Immature natural killer cell (primary cell): Measurements from ENCODE around the gene CLSTN2. TPM values are rescaled to one million over a fixed set of nuclear protein-coding genes. Genes with fewer than 3 reads are reported as not detected.

Source experiments
- DNase-seq, 3 donors: peaks; one replicate each; pipeline ENCODE4 v3.0.0; 2022; ENCODE audit warnings: mixed read lengths in 1 of 3
- H3K27ac Mint-ChIP-seq, 6 donors: one replicate each; pipeline ENCODE4 v1.8.0; 2020; ENCODE audit warnings: mixed read lengths in 6 of 6, mild to moderate bottlenecking in 5 of 6, inconsistent platforms in 4 of 6, moderate library complexity in 3 of 6
- H3K27me3 Mint-ChIP-seq, 3 donors: one replicate each; pipeline ENCODE4 v1.8.0; 2020 to 2021; ENCODE audit warnings: low read depth in 3 of 3, mild to moderate bottlenecking in 3 of 3, mixed read lengths in 3 of 3, moderate library complexity in 3 of 3, inconsistent platforms in 1 of 3
- H3K36me3 Mint-ChIP-seq, 3 donors: one replicate each; pipeline ENCODE4 v1.8.0; 2020; ENCODE audit warnings: mixed read lengths in 3 of 3, inconsistent platforms in 2 of 3, mild to moderate bottlenecking in 2 of 3
- H3K4me1 Mint-ChIP-seq, 2 donors: one replicate each; pipeline ENCODE4 v1.8.0; 2020; ENCODE audit warnings: inconsistent platforms in 2 of 2, mild to moderate bottlenecking in 2 of 2, mixed read lengths in 2 of 2, moderate library complexity in 1 of 2
- H3K4me3 Mint-ChIP-seq, 5 donors: one replicate each; pipeline ENCODE4 v1.8.0; 2020; ENCODE audit warnings: mild to moderate bottlenecking in 5 of 5, mixed read lengths in 5 of 5, inconsistent platforms in 3 of 5, moderate library complexity in 3 of 5
- H3K9me3 Mint-ChIP-seq, 6 donors: one replicate each; pipeline ENCODE4 v1.8.0; 2020; ENCODE audit warnings: mild to moderate bottlenecking in 6 of 6, mixed read lengths in 6 of 6, inconsistent platforms in 4 of 6, moderate library complexity in 3 of 6
- polyA plus RNA-seq, 3 donors: library from polyadenylated mRNA; unstranded; fragments of 300-500 nt; fragmentation: Illumina TruSeq; gene quantifications; one replicate each; pipeline ENCODE4 v1.2.3, GENCODE V29; 2021

The CLSTN2 gene
- polyA plus RNA-seq, 3 donors from 2014 or later: not detected

- Mint-ChIP-seq H3K27ac (no peak overlapping the region), H3K27me3 (peaks cover 0 to 6% (median 0%) of the 10 kb centered on the region in 3 donors), H3K4me1 (no peaks in the 10 kb centered on the region), H3K9me3 (peaks cover 0 to 1% (median 0%) of the 10 kb centered on the region in 6 donors), H3K36me3 (no peaks in the 10 kb centered on the region), H3K4me3 (no peak overlapping the region)
- DNase-seq: no peak
These were observed 86.3 kb downstream of the CLSTN2 start for GRCh38 chr3:140021269-140021668.

GRCh38 chr3:140022066-140022770, 87.2 kb downstream of the CLSTN2 start:
- H3K27me3 Mint-ChIP-seq: peaks cover 0 to 6% (median 0%) of the 10 kb centered on the region in 3 donors
- H3K9me3 Mint-ChIP-seq: peaks cover 0 to 1% (median 0%) of the 10 kb centered on the region in 6 donors
- no peak overlapping the region for H3K4me3 Mint-ChIP-seq
- H3K4me1 Mint-ChIP-seq: no peaks in the 10 kb centered on the region
- H3K27ac Mint-ChIP-seq: no peak overlapping the region
- no peak for DNase-seq
- H3K36me3 Mint-ChIP-seq: no peaks in the 10 kb centered on the region

- no peak overlapping the region for H3K27ac Mint-ChIP-seq
- no peak for DNase-seq
- peaks cover 0 to 1% (median 0%) of the 10 kb centered on the region in 6 donors for H3K9me3 Mint-ChIP-seq
- H3K4me3 Mint-ChIP-seq: no peak overlapping the region
- peaks cover 0 to 6% (median 0%) of the 10 kb centered on the region in 3 donors for H3K27me3 Mint-ChIP-seq
- H3K36me3 Mint-ChIP-seq: no peaks in the 10 kb centered on the region
- no peaks in the 10 kb centered on the region for H3K4me1 Mint-ChIP-seq
These were observed 88.9 kb downstream of the CLSTN2 start for GRCh38 chr3:140023616-140024530.

- H3K27ac Mint-ChIP-seq: no peak overlapping the region
- H3K27me3 Mint-ChIP-seq: no peaks in the 10 kb centered on the region
- H3K4me3 Mint-ChIP-seq: no peak overlapping the region
- H3K9me3 Mint-ChIP-seq: peaks cover 0 to 2% (median 0%) of the 10 kb centered on the region in 6 donors
- no peaks in the 10 kb centered on the region for H3K4me1 Mint-ChIP-seq
- no peak for DNase-seq
- no peaks in the 10 kb centered on the region for H3K36me3 Mint-ChIP-seq
These were observed 96.2 kb downstream of the CLSTN2 start for GRCh38 chr3:140031170-140031569.

GRCh38 chr3:140034058-140034457, 99.1 kb downstream of the CLSTN2 start:
- H3K9me3 Mint-ChIP-seq: peaks cover 0 to 2% (median 0%) of the 10 kb centered on the region in 6 donors
- DNase-seq: no peak
- H3K27me3 Mint-ChIP-seq: no peaks in the 10 kb centered on the region
- H3K4me1 Mint-ChIP-seq: no peaks in the 10 kb centered on the region
- no peak overlapping the region for H3K4me3 Mint-ChIP-seq
- no peak overlapping the region for H3K27ac Mint-ChIP-seq
- H3K36me3 Mint-ChIP-seq: no peaks in the 10 kb centered on the region

GRCh38 chr3:140035871-140036270, 100.9 kb downstream of the CLSTN2 start:
- H3K9me3 Mint-ChIP-seq: peaks cover 0 to 2% (median 0%) of the 10 kb centered on the region in 6 donors
- no peaks in the 10 kb centered on the region for H3K4me1 Mint-ChIP-seq
- H3K27me3 Mint-ChIP-seq: peaks cover 0 to 2% (median 0%) of the 10 kb centered on the region in 3 donors
- no peak for DNase-seq
- no peak overlapping the region for H3K27ac Mint-ChIP-seq
- H3K4me3 Mint-ChIP-seq: no peak overlapping the region
- H3K36me3 Mint-ChIP-seq: no peaks in the 10 kb centered on the region

- no peaks in the 10 kb centered on the region for H3K4me1 Mint-ChIP-seq
- peaks cover 0 to 6% (median 1%) of the 10 kb centered on the region in 3 donors for H3K27me3 Mint-ChIP-seq
- no peaks in the 10 kb centered on the region for H3K36me3 Mint-ChIP-seq
- H3K9me3 Mint-ChIP-seq: peaks cover 0 to 12% (median 0%) of the 10 kb centered on the region in 6 donors
- no peak overlapping the region for H3K4me3 Mint-ChIP-seq
- DNase-seq: no peak
- no peak overlapping the region for H3K27ac Mint-ChIP-seq
These were observed 115.4 kb downstream of the CLSTN2 start for GRCh38 chr3:140050396-140050795.

GRCh38 chr3:140051019-140051957, 116.3 kb downstream of the CLSTN2 start:
- Mint-ChIP-seq H3K4me1 (no peaks in the 10 kb centered on the region), H3K36me3 (no peaks in the 10 kb centered on the region), H3K9me3 (peaks cover 0 to 15% (median 0%) of the 10 kb centered on the region in 6 donors), H3K27ac (no peak overlapping the region), H3K27me3 (peaks cover 0 to 9% (median 1%) of the 10 kb centered on the region in 3 donors), H3K4me3 (no peak overlapping the region)
- no peak for DNase-seq

- Mint-ChIP-seq H3K36me3 (no peaks in the 10 kb centered on the region), H3K9me3 (peaks cover 0 to 17% (median 0%) of the 10 kb centered on the region in 6 donors), H3K27me3 (peaks cover 1 to 9% (median 2%) of the 10 kb centered on the region in 3 donors), H3K4me3 (no peak overlapping the region), H3K4me1 (no peaks in the 10 kb centered on the region), H3K27ac (no peak overlapping the region)
- no peak for DNase-seq
These were observed 118.1 kb downstream of the CLSTN2 start for GRCh38 chr3:140052771-140053702.

GRCh38 chr3:140053794-140054193, 118.8 kb downstream of the CLSTN2 start:
- H3K4me1 Mint-ChIP-seq: no peaks in the 10 kb centered on the region
- DNase-seq: no peak
- H3K27ac Mint-ChIP-seq: no peak overlapping the region
- H3K4me3 Mint-ChIP-seq: no peak overlapping the region
- peaks cover 0 to 14% (median 0%) of the 10 kb centered on the region in 6 donors for H3K9me3 Mint-ChIP-seq
- no peaks in the 10 kb centered on the region for H3K36me3 Mint-ChIP-seq
- H3K27me3 Mint-ChIP-seq: peaks cover 1 to 9% (median 2%) of the 10 kb centered on the region in 3 donors

- no peaks in the 10 kb centered on the region for H3K36me3 Mint-ChIP-seq
- H3K27ac Mint-ChIP-seq: no peak overlapping the region
- H3K4me3 Mint-ChIP-seq: no peak overlapping the region
- H3K27me3 Mint-ChIP-seq: peaks cover 0 to 4% (median 4%) of the 10 kb centered on the region in 3 donors
- H3K4me1 Mint-ChIP-seq: no peaks in the 10 kb centered on the region
- DNase-seq: no peak
- H3K9me3 Mint-ChIP-seq: peaks cover 0 to 14% (median 0%) of the 10 kb centered on the region in 6 donors
These were observed 120.3 kb downstream of the CLSTN2 start for GRCh38 chr3:140055092-140055791.

- H3K36me3 Mint-ChIP-seq: no peaks in the 10 kb centered on the region
- DNase-seq: no peak
- H3K4me1 Mint-ChIP-seq: no peaks in the 10 kb centered on the region
- peaks cover 0 to 14% (median 0%) of the 10 kb centered on the region in 6 donors for H3K9me3 Mint-ChIP-seq
- H3K4me3 Mint-ChIP-seq: no peak overlapping the region
- peaks cover 0 to 4% (median 4%) of the 10 kb centered on the region in 3 donors for H3K27me3 Mint-ChIP-seq
- H3K27ac Mint-ChIP-seq: no peak overlapping the region
These were observed 121.1 kb downstream of the CLSTN2 start for GRCh38 chr3:140056047-140056446.
